Uterus (tissue), 4 donors: ENCODE data around the gene TMEM250. TPM values are rescaled to one million over a fixed set of nuclear protein-coding genes. Genes with fewer than 3 reads are reported as not detected.

Experiments used
- DNase-seq, 2 donors: peaks; one replicate each; pipeline ENCODE4 v3.0.0-alpha.2; 2019 to 2020
- H3K27ac ChIP-seq, 2 donors: fragments of 200-600 bp; sonication (generic); 1 replicate in 1 of 2; 2 replicates in 1 of 2; pipeline ENCODE4 v1.5.1; 2016 to 2018
- H3K27me3 ChIP-seq, 2 donors: fragments of 200-600 bp; sonication (generic); one replicate each; pipeline ENCODE4 v1.5.1; 2018 to 2019; ENCODE audit warnings: control low read depth in 1 of 2
- H3K36me3 ChIP-seq, 2 donors: fragments of 200-600 bp; sonication (generic); one replicate each; pipeline ENCODE4 v1.5.1; 2019; ENCODE audit warnings: control low read depth in 1 of 2
- H3K4me1 ChIP-seq, 2 donors: fragments of 200-600 bp; sonication (generic); one replicate each; pipeline ENCODE4 v1.5.1; 2018 to 2019; ENCODE audit warnings: control low read depth in 1 of 2
- H3K4me3 ChIP-seq, 2 donors: fragments of 200-600 bp; sonication (generic); 1 replicate in 1 of 2; 2 replicates in 1 of 2; pipeline ENCODE4 v1.5.1; 2018 to 2019; ENCODE audit warnings: mild to moderate bottlenecking in 1 of 2
- H3K9me3 ChIP-seq, 2 donors: fragments of 200-600 bp; sonication (generic); one replicate each; pipeline ENCODE4 v1.5.1; 2019; ENCODE audit warnings: control low read depth in 1 of 2
- POLR2A ChIP-seq, 2 donors: fragments of 450-650 bp; IDR thresholded peaks; one replicate each; pipeline ENCODE4 v1.6.1; 2016; ENCODE audit warnings: antibody characterized with exemption in 2 of 2, mild to moderate bottlenecking in 1 of 2, moderate library complexity in 1 of 2
- intact Hi-C: fragments of 100-400 bp; cut with DNase I; formaldehyde crosslinking; loops from one replicate; pipeline ENCODE4 v1.15.1; 2023; ENCODE audit warnings: low total_unique reads
- total RNA-seq, 4 donors: library from RNA; depleted of rRNA in 3 of 4; stranded (reverse); fragments of >200 nt in 3 of 4; gene quantifications; one replicate each; pipeline versions ENCODE4 v1.1.0 to v1.2.4, GENCODE V29; 2014 to 2023
- TF ChIP-seq, protein P1 (sequence below), 4 experiments: fragments of 200-600 bp in 2 of 4; fragments of 450-650 bp in 2 of 4; sonication (generic) in 2 of 4; IDR thresholded peaks; one replicate each; pipeline ENCODE4 v1.5.1; 2016 to 2019; ENCODE audit warnings: antibody characterized with exemption in 4 of 4, mild to moderate bottlenecking in 2 of 4, moderate library complexity in 1 of 4
- donor health status: DM: yes; HTN: yes; CAD: no.

The TMEM250 gene
- total RNA-seq, 4 donors from 2014 or later = 14.7 to 42.0 (median 28.0) TPM

DNA sequence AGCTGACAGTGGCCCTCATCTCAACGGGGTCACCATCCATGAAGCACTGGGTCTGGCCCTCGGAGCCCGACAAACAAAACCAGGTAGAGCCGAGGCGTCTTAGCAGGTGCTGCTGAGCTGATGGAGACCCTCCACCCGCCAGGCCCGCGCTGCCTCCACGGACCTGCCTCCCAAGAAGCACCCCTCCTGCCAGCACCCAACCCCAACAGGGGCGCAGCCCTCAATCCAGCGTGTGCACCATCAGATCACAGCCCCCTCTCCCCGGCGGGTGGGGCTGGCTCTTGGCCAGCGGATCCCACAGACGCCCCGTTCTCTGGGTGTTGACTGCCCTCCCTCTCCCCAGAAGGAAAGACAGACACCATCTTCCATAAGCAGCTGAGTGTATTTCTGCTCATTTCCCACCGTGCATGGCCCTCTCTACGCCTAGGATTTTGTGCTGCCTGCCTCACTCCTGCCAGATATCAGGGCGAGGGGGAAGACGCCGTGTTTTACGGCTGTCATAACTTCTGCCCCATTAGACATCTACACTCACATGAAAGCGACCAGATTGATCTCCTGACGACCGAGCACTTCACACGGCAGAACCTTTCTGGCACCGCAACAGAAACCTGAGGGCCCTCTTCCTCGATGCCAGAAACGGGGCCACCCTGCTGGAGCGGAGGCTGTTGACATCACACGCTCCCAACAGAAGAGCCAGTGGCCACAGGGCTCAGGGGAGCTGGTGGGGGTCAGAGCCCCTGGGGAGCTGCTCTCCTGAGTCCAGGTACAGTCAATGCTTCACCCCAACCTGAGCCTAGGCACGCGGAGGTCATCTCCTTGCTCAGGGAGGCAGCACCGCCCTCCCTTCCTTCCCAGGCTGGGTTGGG is 35.9 kb downstream of the TMEM250 start:
- DNase-seq = no peak
- no peak overlapping the region for H3K27ac ChIP-seq
- H3K4me1 ChIP-seq = peaks cover 0 to 35% of the 10 kb centered on the region in 2 donors
- no peaks in the 10 kb centered on the region for H3K9me3 ChIP-seq
- TF ChIP-seq, protein P1, sequence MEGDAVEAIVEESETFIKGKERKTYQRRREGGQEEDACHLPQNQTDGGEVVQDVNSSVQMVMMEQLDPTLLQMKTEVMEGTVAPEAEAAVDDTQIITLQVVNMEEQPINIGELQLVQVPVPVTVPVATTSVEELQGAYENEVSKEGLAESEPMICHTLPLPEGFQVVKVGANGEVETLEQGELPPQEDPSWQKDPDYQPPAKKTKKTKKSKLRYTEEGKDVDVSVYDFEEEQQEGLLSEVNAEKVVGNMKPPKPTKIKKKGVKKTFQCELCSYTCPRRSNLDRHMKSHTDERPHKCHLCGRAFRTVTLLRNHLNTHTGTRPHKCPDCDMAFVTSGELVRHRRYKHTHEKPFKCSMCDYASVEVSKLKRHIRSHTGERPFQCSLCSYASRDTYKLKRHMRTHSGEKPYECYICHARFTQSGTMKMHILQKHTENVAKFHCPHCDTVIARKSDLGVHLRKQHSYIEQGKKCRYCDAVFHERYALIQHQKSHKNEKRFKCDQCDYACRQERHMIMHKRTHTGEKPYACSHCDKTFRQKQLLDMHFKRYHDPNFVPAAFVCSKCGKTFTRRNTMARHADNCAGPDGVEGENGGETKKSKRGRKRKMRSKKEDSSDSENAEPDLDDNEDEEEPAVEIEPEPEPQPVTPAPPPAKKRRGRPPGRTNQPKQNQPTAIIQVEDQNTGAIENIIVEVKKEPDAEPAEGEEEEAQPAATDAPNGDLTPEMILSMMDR (IDR thresholded peaks at IDR 0.05) = no peak
- TF ChIP-seq POLR2A (IDR thresholded peaks at IDR 0.05) = no peak
- no peaks in the 10 kb centered on the region for H3K36me3 ChIP-seq
- intact Hi-C loops = no loop called here
- no peak overlapping the region for H3K4me3 ChIP-seq
- no peaks in the 10 kb centered on the region for H3K27me3 ChIP-seq

DNA sequence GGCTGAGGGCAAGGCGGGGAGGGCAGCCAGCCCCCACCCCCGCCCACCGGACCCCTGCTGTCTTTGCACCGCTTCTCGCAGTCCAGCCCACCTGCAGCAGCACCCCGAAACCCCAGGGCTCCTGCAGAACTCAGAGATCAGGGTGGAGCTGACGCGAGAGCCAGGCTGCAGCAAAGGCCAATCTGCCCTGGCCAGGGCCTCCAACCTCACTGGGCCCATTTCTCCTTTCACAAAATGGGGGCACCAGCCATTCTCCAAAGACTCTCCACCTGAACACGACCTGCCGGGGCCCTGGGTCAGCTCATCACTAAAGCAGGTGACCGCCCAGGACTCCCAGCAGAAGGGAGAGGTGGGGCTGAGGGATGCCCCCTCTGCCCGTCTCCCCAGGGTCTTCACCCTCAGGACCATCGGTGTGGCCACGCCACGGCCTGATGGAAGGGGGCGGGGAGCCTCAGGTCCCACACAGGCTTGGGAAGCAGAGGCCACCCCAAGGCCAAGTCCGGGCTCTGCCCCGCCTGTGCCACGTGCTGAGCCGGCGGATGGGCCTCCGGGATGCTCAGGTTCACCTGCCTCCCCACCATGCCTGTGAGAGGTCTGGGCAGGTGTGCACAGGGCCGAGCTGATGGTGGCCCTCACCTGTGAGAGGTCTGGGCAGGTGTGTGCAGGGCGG is 36.7 kb downstream of the TMEM250 start:
- TF ChIP-seq POLR2A (IDR thresholded peaks at IDR 0.05) = no peak
- TF ChIP-seq, protein P1 (IDR thresholded peaks at IDR 0.05) = no peak
- Histone ChIP-seq H3K9me3 (no peaks in the 10 kb centered on the region), H3K4me3 (no peak overlapping the region), H3K4me1 (peaks cover 0 to 35% of the 10 kb centered on the region in 2 donors), H3K27me3 (no peaks in the 10 kb centered on the region), H3K36me3 (no peaks in the 10 kb centered on the region), H3K27ac (no peak overlapping the region)
- intact Hi-C loops = no loop called here
- no peak for DNase-seq

DNA sequence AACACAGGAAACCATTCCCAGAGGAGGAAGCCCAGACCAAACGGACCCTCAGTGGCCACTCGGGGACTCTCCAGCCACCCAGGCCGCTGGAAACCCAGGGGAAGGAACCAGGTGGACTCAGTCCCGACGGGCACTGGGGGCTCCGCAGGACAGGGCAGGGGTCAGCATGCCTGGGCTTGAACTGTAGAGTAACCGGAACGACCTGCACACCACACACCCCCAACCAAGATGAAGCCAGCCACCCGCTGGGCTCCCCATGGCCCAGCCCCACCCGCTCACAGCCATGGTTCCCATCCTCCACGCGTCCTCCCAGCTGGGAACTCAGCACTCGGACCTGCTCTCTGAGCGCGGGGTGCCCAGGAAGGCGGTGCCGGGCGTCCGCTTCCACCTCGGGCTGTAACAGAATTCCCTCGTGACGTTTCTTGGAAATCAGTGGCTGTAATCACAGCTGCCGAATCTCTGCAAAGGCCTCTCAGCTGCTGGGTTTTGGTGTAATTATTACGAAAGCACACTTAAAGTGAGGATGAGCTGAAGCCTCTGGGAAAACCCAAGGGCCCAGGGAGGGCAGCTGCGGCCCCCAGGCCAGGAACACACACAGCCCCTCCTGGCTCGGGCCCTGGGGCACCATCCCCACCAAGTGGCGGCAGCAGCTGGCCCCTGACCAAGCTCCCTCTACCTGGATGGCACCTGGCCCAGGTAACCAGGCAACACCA is 37.4 kb downstream of the TMEM250 start:
- H3K4me1 ChIP-seq = peaks cover 0 to 35% of the 10 kb centered on the region in 2 donors
- TF ChIP-seq POLR2A (IDR thresholded peaks at IDR 0.05) = no peak
- TF ChIP-seq, protein P1 (IDR thresholded peaks at IDR 0.05) = no peak
- H3K27me3 ChIP-seq = no peaks in the 10 kb centered on the region
- intact Hi-C loops = no loop called here
- no peak for DNase-seq
- H3K27ac ChIP-seq = no peak overlapping the region
- no peaks in the 10 kb centered on the region for H3K9me3 ChIP-seq
- no peaks in the 10 kb centered on the region for H3K36me3 ChIP-seq
- H3K4me3 ChIP-seq = no peak overlapping the region

DNA sequence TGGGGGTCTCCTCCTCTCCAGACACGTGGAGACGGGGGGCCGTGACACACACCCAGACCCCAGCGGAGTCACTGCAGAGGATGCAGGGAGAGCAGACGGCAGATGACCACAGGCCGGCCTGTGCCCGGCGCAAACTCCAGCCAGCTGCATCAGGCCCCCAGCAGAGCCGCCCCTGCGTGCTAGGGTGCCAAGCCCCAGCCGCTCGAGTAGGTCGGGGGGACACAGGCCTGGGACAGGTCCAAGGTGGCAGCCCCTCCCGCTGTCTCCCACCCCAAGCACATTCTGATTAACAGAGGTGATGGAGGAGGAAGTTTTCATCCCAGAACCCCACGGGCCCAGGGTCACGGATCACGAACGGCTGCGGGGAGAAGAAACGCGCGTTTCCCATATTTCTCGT is 38.0 kb downstream of the TMEM250 start:
- no peak overlapping the region for H3K27ac ChIP-seq
- no peak for TF ChIP-seq POLR2A (IDR thresholded peaks at IDR 0.05)
- TF ChIP-seq, protein P1 (IDR thresholded peaks at IDR 0.05) = no peak
- DNase-seq = no peak
- intact Hi-C loops = no loop called here
- no peaks in the 10 kb centered on the region for H3K36me3 ChIP-seq
- peaks cover 0 to 30% of the 10 kb centered on the region in 2 donors for H3K4me1 ChIP-seq
- no peaks in the 10 kb centered on the region for H3K9me3 ChIP-seq
- H3K27me3 ChIP-seq = no peaks in the 10 kb centered on the region
- H3K4me3 ChIP-seq = no peak overlapping the region
